Endodermal cell (in vitro differentiated cells): ENCODE results near the gene ATF7. TPM values are rescaled to one million over a fixed set of nuclear protein-coding genes. Genes with fewer than 3 reads are reported as not detected.

Experiments
- DNase-seq: peaks from one replicate; pipeline ENCODE4 v3.0.0-alpha.2; 2017
- H3K27ac ChIP-seq: 2 replicates; pipeline ENCODE4 v1.5.1; 2013; ENCODE audit warnings: mild to moderate bottlenecking, low read depth, low read length, moderate library complexity
- H3K27me3 ChIP-seq: 2 replicates; pipeline ENCODE4 v1.6.1; 2013; ENCODE audit warnings: mild to moderate bottlenecking, low read length, moderate library complexity; ENCODE audit not compliant: insufficient read depth, control insufficient read depth, poor library complexity, severe bottlenecking
- H3K36me3 ChIP-seq: 2 replicates; pipeline ENCODE4 v1.7.0; 2013; ENCODE audit warnings: mild to moderate bottlenecking, low read length, moderate library complexity; ENCODE audit not compliant: control insufficient read depth, insufficient read depth
- H3K4me1 ChIP-seq: one replicate; pipeline ENCODE4 v1.7.0; 2013; ENCODE audit warnings: low read length; ENCODE audit not compliant: control insufficient read depth, insufficient read depth
- H3K4me3 ChIP-seq: 2 replicates; pipeline ENCODE4 v1.5.1; 2013; ENCODE audit warnings: mild to moderate bottlenecking, low read length, moderate library complexity
- H3K9ac ChIP-seq: 2 replicates; pipeline ENCODE4 v1.6.1; 2013; ENCODE audit warnings: mild to moderate bottlenecking, low read length, moderate library complexity; ENCODE audit not compliant: poor library complexity, severe bottlenecking; ENCODE audit errors: extremely low read depth
- H3K9me3 ChIP-seq: 2 replicates; pipeline ENCODE4 v1.6.1; 2013; ENCODE audit warnings: mild to moderate bottlenecking, low read length, moderate library complexity; ENCODE audit not compliant: control insufficient read depth
- H3K27ac Mint-ChIP-seq: 2 replicates; pipeline ENCODE4 v1.8.0; 2020; ENCODE audit warnings: mixed read lengths
- H3K27me3 Mint-ChIP-seq: 2 replicates; pipeline ENCODE4 v1.8.0; 2021; ENCODE audit warnings: mild to moderate bottlenecking, mixed read lengths; ENCODE audit not compliant: insufficient read depth
- H3K36me3 Mint-ChIP-seq: 2 replicates; pipeline ENCODE4 v1.8.0; 2020; ENCODE audit warnings: low read depth, mixed read lengths
- H3K4me1 Mint-ChIP-seq: 2 replicates; pipeline ENCODE4 v1.8.0; 2020; ENCODE audit warnings: mixed read lengths
- H3K4me3 Mint-ChIP-seq: 2 replicates; pipeline ENCODE4 v1.8.0; 2020; ENCODE audit warnings: mild to moderate bottlenecking, moderate library complexity, mixed read lengths
- H3K9me3 Mint-ChIP-seq: 2 replicates; pipeline ENCODE4 v1.8.0; 2020; ENCODE audit warnings: mild to moderate bottlenecking, mixed read lengths
- WGBS, 2 experiments: methylation state at CpG; one replicate each; pipeline versions ENCODE4 v1.1.5 to v1.1.7; 2013; ENCODE audit warnings: missing lambda C conversion rate in 2 of 2, mixed read lengths in 1 of 2; ENCODE audit not compliant: insufficient coverage in 1 of 2, insufficient read length in 1 of 2; 5-methylcytosine and 5-hydroxymethylcytosine counted together
- total RNA-seq, 2 donors: library from RNA; stranded (reverse); fragmentation: NEBNext Ultra II Directional in 1 of 2; extraction: Animal tissue kit (Norgen Biotek cat#: 25700) in 1 of 2; gene quantifications; 2 replicates in 1 of 2; 3 replicates in 1 of 2; pipeline ENCODE4 v1.2.1, GENCODE V29; 2021
- TF ChIP-seq, protein P1 (sequence below): fragments of 200-600 bp; sonication (generic); conservative IDR thresholded peaks from 2 replicates; pipeline ENCODE4 v1.5.0; 2021; ENCODE audit warnings: antibody characterized with exemption, mild to moderate bottlenecking

The ATF7 gene
- total RNA-seq, 2 donors from 2014 or later: 29.0 to 36.6 TPM

DNA sequence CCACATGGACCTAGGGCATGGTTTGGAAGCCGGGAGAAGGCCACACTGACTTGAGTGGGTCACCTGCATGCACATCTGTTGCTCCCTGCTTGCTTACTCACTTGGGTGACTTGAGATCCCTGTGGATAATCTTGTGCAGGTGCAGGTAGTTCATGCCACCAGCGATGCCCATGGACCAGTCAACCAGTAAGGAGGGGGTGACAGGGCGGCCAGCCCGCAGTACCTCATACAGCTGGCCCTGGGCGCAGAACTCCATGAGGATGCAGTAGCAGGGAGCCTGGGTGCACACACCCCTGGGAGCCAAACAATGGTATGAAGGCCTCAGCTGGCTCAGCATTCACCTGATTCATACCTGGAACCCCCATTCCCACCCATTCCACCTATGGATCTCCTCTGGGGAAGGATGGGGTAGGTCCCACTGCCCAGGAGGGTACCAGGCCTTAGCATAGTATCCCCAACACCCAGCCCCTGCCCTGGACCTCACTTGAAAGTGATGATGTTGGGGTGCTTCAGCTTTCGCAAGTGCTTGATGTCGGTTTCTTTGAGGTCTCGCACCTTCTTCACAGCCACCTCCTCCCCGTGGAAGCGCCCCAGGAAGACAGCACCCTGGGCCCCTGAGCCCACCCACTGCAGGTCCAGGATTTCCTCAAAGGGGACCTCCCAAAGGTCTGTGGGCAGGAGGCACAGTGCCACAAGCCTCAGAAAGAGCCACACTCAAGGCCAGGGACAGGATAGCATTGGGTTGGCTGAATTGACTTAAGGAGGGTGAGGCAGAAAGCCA is 140.0 kb downstream of the ATF7 start:
- Mint-ChIP-seq H3K36me3 (peaks cover 40% of the 10 kb centered on the region), H3K27me3 (peaks cover 2% of the 10 kb centered on the region), H3K4me3 (no peak overlapping the region), H3K9me3 (no peaks in the 10 kb centered on the region), H3K4me1 (peaks cover 20% of the 10 kb centered on the region), H3K27ac (no peak overlapping the region)
- H3K4me1 ChIP-seq: peaks cover 18% of the 10 kb centered on the region
- 95% methylated on average over 3 to 10 of the region's 10 CpGs for WGBS, 2 experiments
- no peak overlapping the region for H3K4me3 ChIP-seq
- no peak overlapping the region for H3K27ac ChIP-seq
- peaks cover 60% of the 10 kb centered on the region for H3K36me3 ChIP-seq
- no peaks in the 10 kb centered on the region for H3K9me3 ChIP-seq
- no peak overlapping the region for H3K9ac ChIP-seq
- peak; percentile 69 for DNase-seq
- no peaks in the 10 kb centered on the region for H3K27me3 ChIP-seq
- TF ChIP-seq, protein P1, sequence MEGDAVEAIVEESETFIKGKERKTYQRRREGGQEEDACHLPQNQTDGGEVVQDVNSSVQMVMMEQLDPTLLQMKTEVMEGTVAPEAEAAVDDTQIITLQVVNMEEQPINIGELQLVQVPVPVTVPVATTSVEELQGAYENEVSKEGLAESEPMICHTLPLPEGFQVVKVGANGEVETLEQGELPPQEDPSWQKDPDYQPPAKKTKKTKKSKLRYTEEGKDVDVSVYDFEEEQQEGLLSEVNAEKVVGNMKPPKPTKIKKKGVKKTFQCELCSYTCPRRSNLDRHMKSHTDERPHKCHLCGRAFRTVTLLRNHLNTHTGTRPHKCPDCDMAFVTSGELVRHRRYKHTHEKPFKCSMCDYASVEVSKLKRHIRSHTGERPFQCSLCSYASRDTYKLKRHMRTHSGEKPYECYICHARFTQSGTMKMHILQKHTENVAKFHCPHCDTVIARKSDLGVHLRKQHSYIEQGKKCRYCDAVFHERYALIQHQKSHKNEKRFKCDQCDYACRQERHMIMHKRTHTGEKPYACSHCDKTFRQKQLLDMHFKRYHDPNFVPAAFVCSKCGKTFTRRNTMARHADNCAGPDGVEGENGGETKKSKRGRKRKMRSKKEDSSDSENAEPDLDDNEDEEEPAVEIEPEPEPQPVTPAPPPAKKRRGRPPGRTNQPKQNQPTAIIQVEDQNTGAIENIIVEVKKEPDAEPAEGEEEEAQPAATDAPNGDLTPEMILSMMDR: no peak

GRCh38 chr12:53484686-53485575 is 141.3 kb downstream of the ATF7 start:
- peak; percentile 63 for DNase-seq
- Mint-ChIP-seq H3K4me1 (peaks cover 25% of the 10 kb centered on the region), H3K27me3 (no peaks in the 10 kb centered on the region), H3K27ac (peak overlapping the region; percentile 21), H3K36me3 (peaks cover 49% of the 10 kb centered on the region), H3K4me3 (no peak overlapping the region), H3K9me3 (no peaks in the 10 kb centered on the region)
- no peaks in the 10 kb centered on the region for H3K9me3 ChIP-seq
- H3K4me1 ChIP-seq: peaks cover 18% of the 10 kb centered on the region
- H3K36me3 ChIP-seq: peaks cover 70% of the 10 kb centered on the region
- no peak overlapping the region for H3K4me3 ChIP-seq
- H3K27ac ChIP-seq: no peak overlapping the region
- H3K9ac ChIP-seq: no peak overlapping the region
- WGBS, 2 experiments: 95% methylated on average over 8 to 10 of the region's 10 CpGs
- TF ChIP-seq, protein P1: no peak
- no peaks in the 10 kb centered on the region for H3K27me3 ChIP-seq

DNA sequence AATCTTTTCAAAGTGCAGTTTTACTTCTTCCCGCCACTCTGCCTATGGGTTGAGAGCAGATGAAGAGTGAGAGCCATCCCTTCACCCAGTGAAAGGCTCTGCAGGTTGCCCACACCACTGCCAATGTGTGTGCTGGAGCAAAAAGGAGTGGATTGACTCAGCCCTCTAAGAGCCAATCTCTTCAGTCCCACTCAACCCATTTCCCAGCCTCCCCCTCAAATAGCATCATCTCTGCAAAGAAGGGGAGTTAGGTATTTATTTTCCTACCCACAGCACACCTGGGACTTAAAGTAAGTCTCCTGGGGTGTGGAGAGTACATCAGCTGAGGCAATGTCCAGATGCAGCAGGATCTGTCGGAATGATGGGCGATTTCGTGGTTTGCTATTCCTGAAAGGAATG is 142.2 kb downstream of the ATF7 start:
- peaks cover 59% of the 10 kb centered on the region for H3K36me3 Mint-ChIP-seq
- H3K4me3 Mint-ChIP-seq: no peak overlapping the region

More for the DNA sequence above, 142.2 kb downstream of the ATF7 start:
- DNase-seq: no peak
- Histone ChIP-seq H3K4me3 (no peak overlapping the region), H3K9me3 (no peaks in the 10 kb centered on the region), H3K9ac (no peak overlapping the region), H3K36me3 (peaks cover 79% of the 10 kb centered on the region), H3K27ac (no peak overlapping the region), H3K4me1 (peaks cover 23% of the 10 kb centered on the region), H3K27me3 (no peaks in the 10 kb centered on the region)
- 88 to 93% methylated on average over 4 of the region's 4 CpGs for WGBS, 2 experiments
- Mint-ChIP-seq H3K9me3 (no peaks in the 10 kb centered on the region), H3K27me3 (no peaks in the 10 kb centered on the region), H3K27ac (peak overlapping the region; percentile 83), H3K4me1 (peaks cover 31% of the 10 kb centered on the region)
- TF ChIP-seq, protein P1: no peak
